Thyroid gland (tissue), 4 donors: ENCODE data around the gene KRT86.

ENCODE experiments used
- CTCF ChIP-seq, 6 experiments: fragments of 200-600 bp in 3 of 6; fragments of 450-650 bp in 3 of 6; sonication (generic) in 3 of 6; IDR thresholded peaks; one replicate each; pipeline ENCODE4 v1.5.1; 2016 to 2019; ENCODE audit warnings: antibody characterized with exemption in 6 of 6, mild to moderate bottlenecking in 2 of 6, inconsistent platforms in 1 of 6, moderate library complexity in 1 of 6
- POLR2A ChIP-seq, 2 donors: fragments of 450-650 bp; IDR thresholded peaks; one replicate each; pipeline ENCODE4 v1.6.1; 2017; ENCODE audit warnings: antibody characterized with exemption in 2 of 2, mild to moderate bottlenecking in 2 of 2, moderate library complexity in 1 of 2

DNA sequence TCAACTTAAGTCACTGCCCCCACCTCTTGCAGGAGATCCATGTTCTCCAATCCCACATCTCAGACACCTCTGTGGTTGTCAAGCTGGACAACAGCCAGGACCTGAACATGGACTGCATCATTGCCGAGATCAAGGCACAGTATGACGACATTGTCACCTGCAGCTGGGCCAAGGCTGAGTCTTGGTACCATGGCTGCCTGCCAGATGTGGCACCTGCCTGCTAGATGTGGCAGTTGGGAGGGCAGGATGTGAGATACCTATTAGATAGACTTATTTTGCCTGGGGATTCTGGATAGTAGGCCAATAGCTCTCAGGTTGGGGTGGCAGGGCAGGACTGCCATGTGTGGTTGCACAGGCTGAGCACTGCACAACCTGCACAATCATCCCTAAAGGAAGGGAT is 7.9 kb upstream of the KRT86 start:
- no peak for TF ChIP-seq CTCF (IDR thresholded peaks at IDR 0.05)
- TF ChIP-seq POLR2A (IDR thresholded peaks at IDR 0.05): no peak
